GM12875 (cell line): ENCODE results near the gene MRGPRG.

ENCODE experiments used
- H3K4me3 ChIP-seq: one replicate; pipeline ENCODE4 v1.5.1; 2011; ENCODE audit warnings: low read depth, low read length, control low read depth
- CTCF ChIP-seq: IDR thresholded peaks from 2 replicates; pipeline ENCODE4 v1.5.1; 2011; ENCODE audit warnings: low read depth, mild to moderate bottlenecking, control low read depth, inconsistent platforms, low read length, moderate library complexity, borderline replicate concordance; ENCODE audit not compliant: insufficient read depth

The MRGPRG gene

GRCh38 chr11:3180869-3181268 lies 37.7 kb downstream of the MRGPRG start:
- no peak overlapping the region for H3K4me3 ChIP-seq
- TF ChIP-seq CTCF, result no peak

GRCh38 chr11:3178349-3178748 lies 40.3 kb downstream of the MRGPRG start:
- TF ChIP-seq CTCF, result no peak
- no peak overlapping the region for H3K4me3 ChIP-seq

GRCh38 chr11:3177931-3178330 lies 40.7 kb downstream of the MRGPRG start:
- H3K4me3 ChIP-seq, result no peak overlapping the region
- TF ChIP-seq CTCF, result no peak

- no peak overlapping the region for H3K4me3 ChIP-seq
- no peak for TF ChIP-seq CTCF
Observed at GRCh38 chr11:3176487-3176886, 42.1 kb downstream of the MRGPRG start.

GRCh38 chr11:3175194-3175593 lies 43.4 kb downstream of the MRGPRG start:
- TF ChIP-seq CTCF, result no peak
- H3K4me3 ChIP-seq, result no peak overlapping the region

- no peak for TF ChIP-seq CTCF
- no peak overlapping the region for H3K4me3 ChIP-seq
Observed at GRCh38 chr11:3174387-3174786, 44.2 kb downstream of the MRGPRG start.

- H3K4me3 ChIP-seq, result no peak overlapping the region
- no peak for TF ChIP-seq CTCF
Observed at GRCh38 chr11:3173795-3174194, 44.8 kb downstream of the MRGPRG start.
